ENCODE data around the gene ATRN.

- no peak for TF ChIP-seq CTCF (IDR thresholded peaks at IDR 0.05; ENCODE audit: extremely low read depth in 1 of 2, insufficient read depth in 1 of 2, low read depth in 1 of 2, low read length in 2 of 2)
- TF ChIP-seq EZH2 (IDR thresholded peaks at IDR 0.05; ENCODE audit: borderline replicate concordance, low read depth, low read length, severe bottlenecking): no peak
- no peak for TF ChIP-seq POLR2A (IDR thresholded peaks at IDR 0.05; ENCODE audit: low read depth, low read length)
- TF ChIP-seq FOS (IDR thresholded peaks at IDR 0.05; ENCODE audit: borderline replicate concordance, insufficient read depth, low read length): no peak
- no peak for TF ChIP-seq MAX (IDR thresholded peaks at IDR 0.05; ENCODE audit: insufficient read depth, insufficient read length)
- no peak for TF ChIP-seq GATA2 (IDR thresholded peaks at IDR 0.05; ENCODE audit: insufficient read depth, insufficient read length, low read depth, low read length)
These were observed 200.1 kb downstream of the ATRN start for GRCh38 chr20:3670945-3671344.
